Kidney capillary endothelial cell (primary cell): Measurements from ENCODE around the gene ZNF444.

Experiments used
- DNase-seq: peaks from one replicate; pipeline ENCODE4 v3.0.0-alpha.2; 2018; ENCODE audit warnings: low spot score

Gene ZNF444

GRCh38 chr19:56123266-56123891, 17.7 kb upstream of the ZNF444 start:
- DNase-seq: no peak

- DNase-seq: no peak
Measured at GRCh38 chr19:56124578-56124977, 16.5 kb upstream of the ZNF444 start.

GRCh38 chr19:56125806-56126590, 15.1 kb upstream of the ZNF444 start:
- DNase-seq: no peak

GRCh38 chr19:56126983-56127780, 13.9 kb upstream of the ZNF444 start:
- no peak for DNase-seq

GRCh38 chr19:56130006-56130405, 11.1 kb upstream of the ZNF444 start:
- DNase-seq: no peak

GRCh38 chr19:56131651-56132050, 9.4 kb upstream of the ZNF444 start:
- no peak for DNase-seq

GRCh38 chr19:56132316-56132822, 8.7 kb upstream of the ZNF444 start:
- no peak for DNase-seq

- DNase-seq: no peak
Measured at GRCh38 chr19:56133858-56134653, 7.0 kb upstream of the ZNF444 start.

GRCh38 chr19:56134654-56134921, 6.5 kb upstream of the ZNF444 start:
- DNase-seq: no peak

GRCh38 chr19:56136362-56136761, 4.7 kb upstream of the ZNF444 start:
- no peak for DNase-seq

GRCh38 chr19:56137405-56137804, 3.7 kb upstream of the ZNF444 start:
- DNase-seq: no peak

- no peak for DNase-seq
Measured at GRCh38 chr19:56138069-56138468, 3.0 kb upstream of the ZNF444 start.

- no peak for DNase-seq
Measured at GRCh38 chr19:56139847-56140582, 1.1 kb upstream of the ZNF444 start.

GRCh38 chr19:56141417-56141993, 418 bp downstream of the ZNF444 start:
- no peak for DNase-seq

- no peak for DNase-seq
Measured at GRCh38 chr19:56142087-56142787, 1.1 kb downstream of the ZNF444 start.

- no peak for DNase-seq
Measured at GRCh38 chr19:56142897-56143434, 1.9 kb downstream of the ZNF444 start.

GRCh38 chr19:56144376-56144775, 3.3 kb downstream of the ZNF444 start:
- no peak for DNase-seq

GRCh38 chr19:56144831-56145230, 3.7 kb downstream of the ZNF444 start:
- DNase-seq: no peak

GRCh38 chr19:56145698-56146097, 4.6 kb downstream of the ZNF444 start:
- DNase-seq: no peak

- no peak for DNase-seq
Measured at GRCh38 chr19:56146904-56147303, 5.8 kb downstream of the ZNF444 start.
